NCI-H748 (cell line): ENCODE data around the gene ZFAND3.
"Not testable (repeated sequence)": the region's sequence is repeated elsewhere in the genome, so short reads cannot be mapped to it uniquely, and the experiment has no call there.

ENCODE experiments used
- DNase-seq: peaks from one replicate; lab custom pipeline; 2025; ENCODE audit not compliant: unreplicated experiment; lab: John Stamatoyannopoulos, UW

Gene ZFAND3

DNA sequence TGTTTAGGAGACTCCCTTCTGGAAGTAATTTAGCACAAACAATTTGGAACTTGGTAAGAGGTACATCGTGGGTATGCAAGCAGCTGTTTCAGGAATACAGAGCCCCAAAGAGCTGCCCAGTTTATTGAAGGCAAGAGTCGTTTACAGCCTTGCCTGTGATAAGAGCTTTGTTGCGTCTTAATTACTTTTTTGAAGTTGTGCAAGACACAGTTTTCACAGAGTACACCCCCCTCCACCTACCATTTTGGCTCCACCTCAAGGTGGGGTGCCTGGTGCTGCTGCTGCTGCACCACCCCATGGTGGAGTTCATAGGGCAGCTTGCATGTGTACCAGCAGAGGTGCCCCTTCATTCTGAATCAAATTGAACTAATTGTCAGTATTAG is 296.1 kb downstream of the ZFAND3 start:
- DNase-seq = no peak

DNA sequence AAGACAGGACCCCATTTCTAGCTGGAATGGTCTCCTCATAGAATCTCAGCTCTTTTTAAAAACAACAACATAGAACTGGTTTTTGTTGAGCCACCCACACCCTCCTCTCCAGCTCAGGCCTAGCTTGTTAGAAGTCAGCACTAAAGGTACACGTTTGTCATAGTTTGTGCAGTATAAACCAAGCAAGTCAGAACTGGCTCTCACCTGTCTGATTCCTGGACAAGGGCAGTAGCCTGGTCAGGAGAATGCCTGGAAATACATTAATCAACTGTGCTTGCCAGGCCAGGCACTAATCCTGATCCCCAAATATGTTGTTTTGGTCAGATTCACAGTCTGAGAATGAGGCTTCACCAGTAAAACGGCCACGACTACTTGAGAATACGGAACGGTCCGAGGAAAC is 296.7 kb downstream of the ZFAND3 start:
- DNase-seq = no peak

DNA sequence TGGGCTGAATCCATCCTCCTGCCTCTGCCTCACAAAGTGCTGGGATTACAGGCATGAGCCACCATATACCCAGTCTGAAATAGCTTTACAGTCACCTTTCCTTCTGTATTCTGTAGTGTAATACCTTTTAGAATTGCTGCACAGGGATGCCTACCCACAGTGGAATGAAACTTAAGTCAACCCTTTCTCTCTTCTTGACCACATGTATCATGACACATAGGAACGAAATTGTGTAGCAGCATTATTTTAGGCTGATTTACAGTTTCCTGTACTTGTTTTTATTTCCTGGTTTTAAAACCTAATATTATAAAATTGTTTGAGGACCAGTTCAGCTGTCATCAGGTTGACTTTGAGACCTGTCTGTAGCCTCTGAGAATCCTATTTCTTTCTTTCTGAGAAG is 297.8 kb downstream of the ZFAND3 start:
- no peak for DNase-seq

DNA sequence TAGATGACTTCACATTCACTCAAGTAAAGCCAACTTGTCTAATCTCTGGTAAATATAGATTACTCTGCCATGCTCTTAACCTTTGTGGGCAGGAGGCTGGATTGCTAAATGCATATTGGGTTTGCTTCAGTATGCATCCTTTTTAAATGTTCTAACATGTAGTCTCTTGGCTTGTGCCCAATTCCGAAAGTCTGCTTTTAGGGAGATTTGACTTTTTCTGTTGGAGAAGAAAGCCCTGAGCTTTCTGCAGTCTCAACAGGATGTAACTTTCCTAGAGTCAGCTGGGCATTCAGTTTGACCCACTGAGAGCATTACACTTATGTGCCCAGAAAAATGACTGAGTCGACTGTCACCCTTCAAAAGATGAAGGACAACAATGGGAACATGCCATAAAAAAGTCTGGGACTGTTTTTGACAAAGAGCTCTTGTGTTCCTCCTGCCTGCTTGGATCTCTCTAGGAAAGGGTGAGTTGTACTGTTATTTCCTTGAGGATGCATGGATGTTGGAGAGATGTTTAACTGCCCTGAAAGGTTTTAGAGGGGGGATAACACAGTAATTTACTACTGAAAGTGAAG is 299.4 kb downstream of the ZFAND3 start:
- DNase-seq = no peak

DNA sequence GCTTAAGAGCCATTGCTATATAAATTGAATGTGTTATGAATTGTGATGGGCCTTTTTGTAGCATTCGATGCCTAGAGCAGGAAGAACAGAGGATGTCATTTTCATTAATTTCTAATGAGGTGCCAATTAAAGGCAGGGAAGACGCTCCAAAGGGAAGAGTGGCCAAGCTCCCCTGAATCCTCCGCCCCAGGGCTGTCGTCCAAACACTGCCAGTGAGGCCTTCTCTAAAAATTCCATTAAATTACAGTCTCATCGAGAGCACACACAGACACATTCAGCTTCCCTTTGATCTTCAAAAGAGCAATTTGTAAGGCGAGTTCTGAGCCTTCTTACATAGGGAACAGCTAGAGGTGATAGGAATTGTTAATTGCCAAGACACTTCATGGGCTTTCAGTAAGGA is 300.0 kb downstream of the ZFAND3 start:
- DNase-seq = no peak

DNA sequence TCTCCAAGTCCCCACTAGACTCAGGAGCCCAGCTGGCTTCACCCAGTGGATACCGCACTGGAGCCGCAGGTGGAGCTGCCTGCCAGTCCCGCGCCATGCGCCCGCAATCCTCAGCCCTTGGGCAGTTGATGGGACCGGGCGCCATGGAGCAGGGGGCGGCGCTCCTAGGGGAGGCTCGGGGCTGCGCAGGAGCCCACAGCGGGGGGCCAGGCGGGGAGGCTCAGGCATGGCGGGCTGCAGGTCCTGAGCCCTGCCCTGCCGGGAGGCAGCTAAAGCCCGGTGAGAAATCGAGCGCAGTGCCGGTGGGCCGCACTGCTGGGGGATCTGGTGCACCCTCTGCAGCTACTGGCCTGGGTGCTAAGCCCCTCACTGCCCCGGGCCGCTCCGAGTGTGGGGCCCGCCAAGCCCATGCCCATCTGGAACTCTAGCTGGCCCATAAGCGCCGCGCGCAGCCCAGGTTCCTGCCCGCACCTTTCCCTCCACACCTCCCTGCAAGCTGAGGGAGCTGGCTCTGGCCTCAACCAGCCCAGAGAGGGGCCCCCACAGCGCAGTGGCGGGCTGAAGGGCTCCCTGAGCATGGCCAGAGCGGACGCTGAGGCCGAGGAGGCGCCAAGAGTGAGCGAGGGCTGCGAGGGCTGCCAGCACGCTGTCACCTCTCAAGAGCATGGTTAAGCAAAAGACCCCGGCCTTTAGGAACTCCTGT is 304.8 kb downstream of the ZFAND3 start:
- not testable (repeated sequence) for DNase-seq

DNA sequence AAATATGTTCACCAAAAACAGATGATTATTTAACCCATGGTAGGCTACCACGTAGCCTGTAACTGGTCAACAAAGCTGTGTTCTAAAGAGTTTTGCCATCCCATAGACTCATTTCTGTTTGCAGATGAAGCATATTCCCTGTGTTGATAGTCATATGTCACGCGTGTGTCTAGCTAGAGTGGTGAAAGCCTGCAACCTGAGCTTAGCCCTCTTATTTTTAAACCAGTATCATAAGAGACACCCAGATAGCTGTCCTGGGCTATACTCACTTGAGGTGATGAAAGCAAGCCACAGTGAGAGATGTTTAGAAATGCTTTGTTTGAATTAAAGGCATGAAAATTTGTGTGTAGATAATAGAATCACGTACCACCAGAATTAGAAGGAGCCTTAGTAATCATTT is 307.8 kb downstream of the ZFAND3 start:
- DNase-seq = no peak

DNA sequence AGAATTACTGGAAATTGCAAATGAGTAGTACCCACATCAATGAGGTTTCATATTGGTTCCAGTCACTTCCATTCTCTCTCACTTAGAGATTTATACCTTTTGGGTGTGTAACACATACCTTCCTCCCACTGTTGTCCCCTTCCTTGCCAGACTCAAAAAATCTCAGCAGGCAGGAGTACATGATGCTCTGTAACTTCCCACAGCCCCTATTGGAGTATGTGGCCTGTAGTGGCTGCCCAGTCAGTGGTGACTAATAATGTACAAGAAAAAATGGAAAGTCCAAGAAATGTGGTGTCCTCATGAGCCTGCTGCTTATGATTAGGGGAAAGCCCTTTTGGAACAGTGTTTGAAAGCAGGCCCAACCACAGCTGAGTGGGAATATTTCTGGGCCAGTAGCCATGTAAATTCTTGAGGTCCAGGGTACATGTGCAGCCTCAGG is 312.0 kb downstream of the ZFAND3 start:
- no peak for DNase-seq

DNA sequence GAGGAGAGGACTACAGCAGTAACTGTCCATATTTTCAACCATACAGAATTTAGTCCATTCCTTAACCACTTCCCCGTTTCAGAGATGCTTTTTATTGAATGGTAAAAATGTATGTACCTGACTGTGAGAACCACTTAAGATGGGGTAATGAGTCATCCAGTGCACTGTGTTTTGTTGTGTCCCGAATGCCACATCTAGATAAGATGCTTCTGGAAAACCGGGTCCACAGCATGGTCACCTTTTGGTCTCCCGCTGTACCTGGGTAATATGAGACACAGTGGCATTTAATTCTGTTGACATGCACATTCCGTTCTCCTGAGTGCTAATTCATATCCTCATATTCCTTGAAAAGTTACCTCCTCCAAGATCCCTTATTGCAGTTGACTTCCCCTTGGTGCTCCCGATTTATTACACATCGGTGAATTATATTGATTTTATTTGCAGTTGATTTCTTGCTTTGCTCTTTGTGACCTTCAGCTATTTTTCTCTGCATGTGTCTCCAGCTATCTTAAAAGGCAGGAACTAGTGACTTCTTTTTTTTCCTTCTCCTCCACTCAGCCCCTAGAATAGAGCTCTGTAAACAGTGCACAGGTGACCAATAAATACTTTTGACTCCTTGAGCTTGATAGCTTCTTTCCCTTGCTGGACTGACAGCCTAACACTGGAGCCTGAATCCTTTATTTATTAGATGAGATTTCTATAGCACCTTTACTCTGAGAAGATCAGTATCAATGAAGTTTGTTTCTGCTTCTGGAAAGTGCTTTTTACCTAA is 314.6 kb downstream of the ZFAND3 start:
- DNase-seq = no peak

DNA sequence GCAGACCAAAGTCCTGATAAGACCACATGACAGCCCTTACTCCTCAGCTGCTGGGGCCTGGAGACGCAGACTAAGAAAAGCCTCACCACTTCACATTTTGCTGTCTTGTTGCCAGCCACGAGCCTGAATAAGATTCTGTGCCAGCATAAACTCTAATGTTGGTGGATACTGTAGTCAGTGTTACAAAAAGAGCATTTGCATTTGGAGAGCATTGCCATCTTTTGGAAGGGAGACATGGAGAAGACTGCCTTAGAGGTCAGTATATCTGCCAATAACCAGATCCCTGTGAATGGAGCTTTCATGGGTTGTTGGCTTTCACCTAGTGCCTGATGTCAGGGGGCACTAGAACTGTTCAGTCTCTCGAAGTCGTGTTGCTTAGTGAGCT is 315.2 kb downstream of the ZFAND3 start:
- DNase-seq = no peak

DNA sequence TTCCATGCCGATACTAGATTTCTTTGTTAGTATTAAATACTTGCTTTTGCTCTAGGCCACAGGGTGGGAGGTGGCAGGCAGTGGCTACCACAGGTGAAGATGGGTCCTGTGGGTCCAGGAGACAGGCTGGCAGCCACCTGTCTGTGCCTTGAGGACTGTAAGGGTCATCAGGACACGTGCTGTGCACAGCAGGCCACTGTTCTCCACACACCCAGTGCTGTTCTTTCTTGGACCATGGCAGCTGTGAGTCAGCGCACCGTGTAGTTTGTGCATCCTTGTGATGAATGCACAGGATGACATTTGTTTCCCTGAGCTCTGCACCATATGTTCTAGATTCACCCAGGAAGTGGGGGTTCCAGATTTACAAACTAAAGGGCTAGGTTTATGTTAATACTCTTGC is 317.0 kb downstream of the ZFAND3 start:
- no peak for DNase-seq

DNA sequence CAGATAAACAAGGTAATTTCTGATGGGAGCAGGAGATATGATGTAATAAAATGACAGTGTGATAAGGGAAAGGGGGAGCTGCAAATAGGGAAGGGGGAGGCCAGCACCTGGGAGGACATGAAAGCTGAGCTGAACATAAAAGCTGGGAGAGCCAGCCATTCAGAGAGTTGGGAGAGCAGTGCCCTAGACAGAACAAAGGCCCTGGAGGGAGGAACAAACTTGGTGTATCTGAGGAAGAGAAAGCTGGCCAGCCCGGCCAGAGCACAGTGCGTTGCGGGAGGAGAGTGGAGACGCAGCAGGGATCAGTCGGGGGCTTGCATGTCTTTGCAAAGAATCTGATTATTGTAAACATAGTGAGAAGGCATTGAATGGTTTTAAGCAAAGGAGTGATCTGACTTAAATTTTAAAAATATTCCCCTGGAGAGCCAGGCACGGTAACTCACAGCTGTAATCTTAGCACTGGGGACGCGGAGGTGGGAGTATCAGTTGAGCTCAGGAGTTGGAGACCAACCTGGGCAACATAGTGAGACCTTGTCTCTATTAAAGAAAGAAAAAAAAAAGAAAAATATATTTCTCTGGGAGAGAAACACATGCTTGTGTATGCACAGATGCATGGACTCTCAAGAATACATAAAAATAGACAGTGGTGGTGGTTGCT is 318.2 kb downstream of the ZFAND3 start:
- no peak for DNase-seq

DNA sequence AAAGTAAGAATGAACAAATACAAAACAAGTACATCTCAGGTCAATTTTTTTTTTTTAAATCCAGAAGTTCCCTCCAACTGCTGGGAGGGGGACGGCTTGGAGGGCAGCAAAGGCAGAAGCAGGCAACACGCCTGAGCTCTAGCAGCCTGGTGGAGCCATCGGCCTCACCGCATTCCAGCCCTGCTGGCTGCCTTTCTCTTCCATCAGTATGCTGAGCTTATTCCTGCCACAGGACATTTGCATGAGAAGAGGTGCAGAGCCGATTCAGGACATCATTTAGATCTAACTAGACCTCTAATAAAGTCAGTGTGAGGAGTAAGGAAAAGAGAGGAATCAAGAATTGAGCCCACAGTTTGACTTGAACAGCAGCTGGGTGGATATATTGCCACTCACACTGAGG is 318.8 kb downstream of the ZFAND3 start:
- DNase-seq = no peak

DNA sequence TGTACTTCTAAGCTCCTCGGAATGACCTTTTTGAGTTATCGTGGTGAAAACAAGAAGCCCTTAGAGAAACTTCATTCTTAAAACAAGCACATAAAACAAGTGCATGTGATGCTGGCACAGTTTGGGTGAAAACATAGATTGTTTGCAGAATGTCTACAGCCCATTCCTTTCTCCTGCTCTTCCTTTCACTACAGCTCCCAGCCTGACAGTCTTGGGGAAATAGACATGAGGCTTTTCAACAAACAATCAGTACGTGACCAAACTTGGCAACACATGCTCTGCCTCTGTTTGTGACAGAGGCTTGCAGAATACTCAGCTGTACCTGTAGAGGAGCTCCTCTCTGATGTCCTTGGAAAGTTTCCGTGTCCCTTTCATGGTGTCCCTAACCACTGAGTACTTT is 321.6 kb downstream of the ZFAND3 start:
- DNase-seq = no peak

DNA sequence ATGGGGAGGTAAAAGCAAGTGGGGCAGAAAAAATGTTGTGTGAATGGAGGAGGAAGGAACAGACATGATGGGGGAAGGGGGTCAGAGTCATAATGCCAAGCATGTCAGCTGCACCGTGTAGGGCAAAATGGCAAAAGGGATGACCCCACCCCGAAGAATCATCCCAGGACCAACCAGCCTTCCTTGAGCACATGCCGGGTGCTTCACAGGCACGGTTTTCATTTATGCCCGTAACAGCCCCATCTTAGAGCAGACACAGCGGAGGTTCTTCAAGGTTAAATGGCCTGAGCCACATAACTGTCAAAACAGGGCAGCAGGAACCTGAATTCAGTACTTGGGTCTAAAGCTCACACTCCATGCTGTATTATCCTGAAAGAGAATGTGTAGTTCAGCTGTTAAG is 322.2 kb downstream of the ZFAND3 start:
- DNase-seq = no peak

DNA sequence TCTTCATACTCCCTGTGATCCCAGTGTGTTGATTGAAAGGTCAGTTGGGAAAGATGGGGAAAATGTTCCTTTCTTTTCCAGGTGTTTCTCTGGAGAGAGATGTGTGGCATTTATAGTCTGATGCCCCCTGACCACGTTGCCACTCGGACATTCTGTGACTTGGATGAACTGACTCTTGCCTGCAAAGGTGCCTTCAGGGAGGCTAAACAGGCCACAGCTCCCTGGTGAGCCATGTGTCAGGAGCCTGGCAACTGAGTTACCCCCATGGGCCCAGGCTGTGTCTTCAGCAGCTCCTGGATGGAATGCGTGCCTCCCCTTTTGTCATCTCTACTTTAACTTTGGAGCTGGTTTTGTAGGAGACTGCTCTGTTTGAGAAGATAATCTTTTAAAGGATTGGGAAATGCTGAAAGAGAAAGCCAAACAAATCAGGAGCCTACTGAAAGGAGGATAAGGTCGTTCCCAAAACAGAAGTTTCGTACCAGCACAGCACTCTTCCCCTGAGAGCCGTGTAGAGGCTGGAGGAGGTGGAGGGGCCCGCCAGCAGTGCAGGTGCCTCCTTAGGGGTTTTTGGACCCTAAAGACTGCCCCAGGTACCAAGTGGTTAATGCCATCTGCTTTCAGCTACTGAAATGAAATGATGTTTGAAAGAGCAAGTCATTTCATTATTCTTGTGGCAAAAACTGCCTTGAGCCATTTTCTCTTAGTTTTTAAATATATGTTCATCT is 322.8 kb downstream of the ZFAND3 start:
- DNase-seq = no peak

DNA sequence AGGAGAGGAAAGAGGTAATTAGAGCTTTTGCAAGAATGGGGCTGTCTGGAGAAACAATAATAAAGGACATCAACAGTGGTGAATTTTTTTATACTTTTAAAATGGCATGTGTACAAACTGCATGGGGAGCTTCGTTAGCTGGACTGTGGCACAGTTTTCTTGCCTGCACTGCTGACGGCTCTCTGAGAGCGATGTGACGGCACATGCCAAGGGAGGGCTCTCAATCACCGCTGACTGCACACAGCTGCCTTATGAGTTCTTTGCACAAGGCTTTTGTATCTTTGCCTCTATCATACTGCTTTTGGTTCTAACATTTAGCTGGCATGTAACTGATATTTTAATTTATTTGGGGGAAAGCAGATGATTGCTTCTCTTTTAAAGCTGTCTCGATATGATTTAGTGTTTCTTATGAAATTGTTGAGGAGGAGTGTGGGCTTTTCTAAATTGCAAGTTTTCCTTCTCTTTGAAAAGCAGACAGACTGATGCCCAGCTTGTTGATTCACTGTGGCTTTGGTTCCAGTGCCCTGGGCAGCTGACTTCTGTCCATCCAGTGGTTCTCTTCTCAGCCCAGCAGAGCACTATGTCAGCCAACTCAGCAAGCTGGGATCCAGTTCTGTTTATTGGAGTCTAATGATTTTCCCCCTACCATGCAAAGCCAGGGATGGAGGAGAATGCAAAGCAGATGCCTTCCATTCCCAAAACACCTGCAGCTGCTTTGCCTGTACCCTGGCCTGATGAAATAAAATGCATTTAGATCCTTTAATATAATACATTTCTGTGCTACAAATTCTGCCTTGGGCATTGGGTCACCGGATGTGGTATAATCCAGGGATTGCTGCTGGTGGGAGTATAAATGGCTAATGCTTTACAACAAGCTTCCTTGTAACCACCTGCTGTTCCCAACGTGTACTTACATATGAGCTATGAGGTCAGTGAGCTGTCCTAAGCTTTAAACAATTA is 323.9 kb downstream of the ZFAND3 start:
- DNase-seq = no peak

DNA sequence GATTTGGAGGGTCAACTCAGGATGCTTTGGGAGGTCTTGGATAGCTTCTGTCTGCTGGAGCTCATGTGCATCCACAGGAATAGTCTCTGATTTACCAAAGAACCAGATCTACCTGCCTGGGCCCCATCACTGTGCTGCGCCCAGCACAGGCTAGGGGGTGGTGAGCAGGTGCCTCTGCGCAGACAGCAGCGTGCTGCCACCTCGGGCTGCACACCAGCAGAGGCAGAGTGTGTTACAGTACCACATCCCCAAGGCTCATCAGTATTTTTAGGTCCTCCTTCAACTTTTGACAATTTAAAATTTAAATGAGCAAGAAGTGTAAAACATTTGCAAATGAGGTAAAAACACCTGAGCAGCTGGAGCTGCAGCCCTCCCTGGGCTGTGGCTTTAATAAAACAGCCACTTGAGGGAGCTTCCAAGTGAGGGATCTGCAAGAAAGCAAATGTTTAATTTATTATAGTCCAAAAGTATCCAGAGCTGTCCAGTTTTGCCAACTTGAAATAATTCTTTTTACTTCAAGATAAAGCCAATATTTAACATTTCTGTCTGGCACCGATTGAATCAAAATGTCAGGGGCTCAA is 324.9 kb downstream of the ZFAND3 start:
- no peak for DNase-seq

DNA sequence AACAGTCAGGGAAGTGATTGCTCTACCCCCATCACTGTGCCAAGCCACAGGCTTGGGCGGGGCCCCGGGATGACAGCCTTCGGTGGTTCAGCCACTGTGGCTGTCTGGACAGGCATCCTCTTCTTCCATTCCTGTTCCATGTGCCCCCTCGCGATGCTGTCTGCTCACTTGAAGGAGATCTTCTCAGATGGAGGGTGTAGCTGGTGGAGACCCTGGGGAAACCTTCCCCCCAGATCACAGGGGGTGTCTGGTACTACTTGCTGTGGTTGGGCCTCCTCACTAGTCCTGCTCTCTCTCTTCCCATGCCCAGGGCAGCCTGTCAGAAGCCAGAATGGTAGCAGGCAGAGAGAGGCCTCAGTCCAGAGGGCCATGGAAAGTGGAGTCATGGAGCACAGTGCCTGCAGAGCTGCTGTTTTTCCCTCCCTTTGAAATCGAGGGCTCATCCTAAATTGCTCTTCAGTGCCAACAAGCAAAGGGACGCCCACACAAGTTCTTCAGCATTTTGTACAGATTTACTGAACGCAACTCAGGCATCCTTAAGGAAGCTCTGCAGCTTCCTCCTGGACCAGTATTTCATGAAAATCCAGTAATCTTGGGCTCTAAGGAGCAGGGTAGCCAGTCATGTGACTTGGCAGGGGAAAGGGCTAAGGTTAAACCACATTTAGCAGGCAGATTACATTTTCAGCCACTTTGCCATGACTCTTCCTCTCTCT is 326.6 kb downstream of the ZFAND3 start:
- no peak for DNase-seq
